H1 (cell line): Measurements from ENCODE around the gene SURF2. TPM values are rescaled to one million over a fixed set of nuclear protein-coding genes. Genes with fewer than 3 reads are reported as not detected.

Source experiments
- CBX8 ChIP-seq: fragments of 300-800, 300-1000 bp; sonication (generic); IDR thresholded peaks from 2 replicates; pipeline ENCODE4 v1.7.1; 2016; ENCODE audit warnings: low read depth, low read length, borderline replicate concordance
- CHD2 ChIP-seq: IDR thresholded peaks from 2 replicates; pipeline ENCODE4 v1.6.1; 2012; ENCODE audit warnings: low read length, improper control_type of control experiment
- CHD7 ChIP-seq: fragments of 300-600 bp; sonication (generic); IDR thresholded peaks from 2 replicates; pipeline ENCODE4 v1.7.1; 2012; ENCODE audit warnings: low read length, moderate library complexity, mild to moderate bottlenecking, inconsistent platforms; ENCODE audit not compliant: insufficient replicate concordance
- MAFK ChIP-seq: IDR thresholded peaks from 2 replicates; pipeline ENCODE4 v1.6.1; 2012; ENCODE audit warnings: low read depth, mild to moderate bottlenecking, improper control_type of control experiment, low read length
- RBBP5 ChIP-seq: IDR thresholded peaks from 2 replicates; pipeline ENCODE4 v1.7.1; 2012; ENCODE audit warnings: low read depth, mild to moderate bottlenecking, inconsistent platforms, low read length, moderate library complexity, borderline replicate concordance
- RNF2 ChIP-seq: fragments of 200-900, 300-1000 bp; sonication (generic); IDR thresholded peaks from 2 replicates; pipeline ENCODE4 v1.7.1; 2016; ENCODE audit warnings: borderline replicate concordance, low read depth, mild to moderate bottlenecking, antibody characterized with exemption, low read length; ENCODE audit not compliant: poor library complexity, severe bottlenecking; ENCODE audit errors: missing control alignments
- SIRT6 ChIP-seq: IDR thresholded peaks from one replicate; pipeline ENCODE4 v1.7.1; 2012; ENCODE audit warnings: low read length, inconsistent platforms
- SRF ChIP-seq: IDR thresholded peaks from 2 replicates; pipeline ENCODE4 v1.6.1; 2011; ENCODE audit warnings: mild to moderate bottlenecking, low read depth, low read length, moderate library complexity
- TAF1 ChIP-seq: IDR thresholded peaks from 2 replicates; pipeline ENCODE4 v1.6.1; 2011; ENCODE audit warnings: mild to moderate bottlenecking, low read depth, low read length
- polyA plus RNA-seq, 7 experiments: library from polyadenylated mRNA; depleted of rRNA in 3 of 7; stranded (reverse) in 5 of 7; unstranded in 2 of 7; fragments of >200 nt in 5 of 7; fragments of 200-250 nt in 2 of 7; gene quantifications; 1 replicate in 5 of 7; 2 replicates in 1 of 7; 4 replicates in 1 of 7; pipeline versions ENCODE4 v1.2.1 to v1.2.3, GENCODE V29; 2011 to 2013; ENCODE audit warnings: missing spikeins in 2 of 7, mixed read lengths in 2 of 7
- total RNA-seq: library from RNA; stranded (reverse); fragmentation: NEBNext Ultra II Directional; extraction: Animal tissue kit (Norgen Biotek cat#: 25700); gene quantifications from 2 replicates; pipeline ENCODE4 v1.2.1, GENCODE V29; 2021

The SURF2 gene
- total and polyA plus RNA-seq, 2 of the 8 experiments (the other 6 are each of a cell fraction or from before 2014, with no cell fraction given) = 36.6 to 37.7 TPM

- TF ChIP-seq CHD7 (no peak), RNF2 (peak; percentile 49), MAFK (no peak), SIRT6 (no peak), CBX8 (no peak), CHD2 (peak; percentile 30; the same call in 1 of the 2 replicates), SRF (no peak), RBBP5 (peak; percentile 27; the same call in 1 of the 2 replicates), TAF1 (peak; percentile 89)
These were observed 19.6 kb downstream of the SURF2 start, which contains the start of the genes STKLD1 and SURF4 (continued) for GRCh38 chr9:133375724-133376654.
